T-helper 9 cell (primary cell): Measurements from ENCODE around the gene TOR2A.

Experiments used
- DNase-seq: peaks from one replicate; pipeline ENCODE4 v3.0.0-alpha.2; 2020

TOR2A gene

GRCh38 chr9:127742435-127743088 is 7.5 kb upstream of the TOR2A start:
- no peak for DNase-seq

DNA sequence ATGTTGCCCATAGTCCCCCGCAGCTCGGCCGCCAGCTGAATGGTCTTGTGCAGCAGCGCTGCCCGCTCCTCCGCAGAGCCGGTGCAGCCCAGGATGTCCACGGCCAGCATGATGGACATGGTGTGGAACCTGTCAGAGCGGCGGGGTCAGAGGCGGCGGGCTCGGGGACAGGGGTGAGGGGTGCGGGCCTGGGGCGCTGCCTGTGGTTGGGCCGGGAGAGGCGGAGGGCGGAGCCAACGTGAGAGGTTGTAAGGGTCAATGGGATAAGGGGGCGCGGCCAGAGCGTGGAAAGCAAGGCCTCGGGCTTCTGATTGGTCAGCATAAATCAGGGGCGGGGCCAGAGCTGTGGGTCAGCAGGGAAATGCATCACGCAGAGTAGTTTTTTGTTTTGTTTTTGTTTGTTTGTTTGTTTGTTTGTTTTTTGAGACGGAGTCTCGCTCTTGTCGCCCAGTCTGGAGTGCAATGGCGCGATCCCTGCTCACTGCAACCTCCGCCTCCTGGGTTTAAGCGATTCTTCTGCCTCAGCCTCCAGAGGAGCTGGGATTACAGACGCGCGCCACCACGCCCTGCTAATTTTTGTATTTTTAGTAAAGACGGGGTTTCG is 6.8 kb upstream of the TOR2A start:
- DNase-seq, result no peak

GRCh38 chr9:127739614-127740330 is 4.7 kb upstream of the TOR2A start:
- DNase-seq, result no peak

DNA sequence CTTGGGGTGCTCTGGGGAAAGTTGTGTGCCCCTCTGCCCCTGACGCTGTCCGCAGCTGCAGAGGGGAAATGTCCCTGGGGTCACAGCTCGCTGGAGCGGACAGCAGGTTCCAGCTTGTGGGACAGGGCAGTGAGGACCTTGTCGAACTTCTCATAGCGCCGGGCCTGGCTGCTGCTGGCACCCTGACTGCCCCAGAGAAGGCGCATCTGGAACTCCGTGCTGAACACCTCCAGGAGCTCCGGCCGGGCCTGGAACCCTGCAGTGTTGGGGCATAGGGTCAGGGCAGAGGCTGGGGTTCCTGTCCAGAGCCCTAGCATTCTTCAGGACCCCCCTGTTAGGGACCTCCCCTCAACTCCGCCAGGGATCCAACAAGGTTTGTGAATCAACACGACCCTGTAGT is 3.6 kb upstream of the TOR2A start:
- no peak for DNase-seq

GRCh38 chr9:127735530-127736185 is 564 bp upstream of the TOR2A start:
- DNase-seq, result no peak

GRCh38 chr9:127734247-127734746 is 797 bp downstream of the TOR2A start:
- no peak for DNase-seq

GRCh38 chr9:127733614-127734013 is 1.5 kb downstream of the TOR2A start:
- no peak for DNase-seq

GRCh38 chr9:127732444-127732843 is 2.6 kb downstream of the TOR2A start:
- DNase-seq, result no peak

- no peak for DNase-seq
Measured at GRCh38 chr9:127731938-127732337, 3.2 kb downstream of the TOR2A start.

- no peak for DNase-seq
Measured at GRCh38 chr9:127730799-127731410, 4.2 kb downstream of the TOR2A start.

GRCh38 chr9:127730262-127730661 is 4.8 kb downstream of the TOR2A start:
- DNase-seq, result no peak

- DNase-seq, result no peak
Measured at GRCh38 chr9:127729522-127730256, 5.4 kb downstream of the TOR2A start.

GRCh38 chr9:127728808-127729207 is 6.3 kb downstream of the TOR2A start:
- DNase-seq, result no peak

- DNase-seq, result no peak
Measured at GRCh38 chr9:127726871-127727270, 8.2 kb downstream of the TOR2A start.

- DNase-seq, result no peak
Measured at GRCh38 chr9:127724012-127724411, 11.1 kb downstream of the TOR2A start.

GRCh38 chr9:127723444-127723843 is 11.7 kb downstream of the TOR2A start:
- no peak for DNase-seq

- no peak for DNase-seq
Measured at GRCh38 chr9:127723013-127723412, 12.1 kb downstream of the TOR2A start.

GRCh38 chr9:127722055-127722745 is 12.9 kb downstream of the TOR2A start:
- no peak for DNase-seq

GRCh38 chr9:127721391-127721821 is 13.7 kb downstream of the TOR2A start:
- no peak for DNase-seq

GRCh38 chr9:127720865-127721227 is 14.2 kb downstream of the TOR2A start:
- DNase-seq, result no peak

DNA sequence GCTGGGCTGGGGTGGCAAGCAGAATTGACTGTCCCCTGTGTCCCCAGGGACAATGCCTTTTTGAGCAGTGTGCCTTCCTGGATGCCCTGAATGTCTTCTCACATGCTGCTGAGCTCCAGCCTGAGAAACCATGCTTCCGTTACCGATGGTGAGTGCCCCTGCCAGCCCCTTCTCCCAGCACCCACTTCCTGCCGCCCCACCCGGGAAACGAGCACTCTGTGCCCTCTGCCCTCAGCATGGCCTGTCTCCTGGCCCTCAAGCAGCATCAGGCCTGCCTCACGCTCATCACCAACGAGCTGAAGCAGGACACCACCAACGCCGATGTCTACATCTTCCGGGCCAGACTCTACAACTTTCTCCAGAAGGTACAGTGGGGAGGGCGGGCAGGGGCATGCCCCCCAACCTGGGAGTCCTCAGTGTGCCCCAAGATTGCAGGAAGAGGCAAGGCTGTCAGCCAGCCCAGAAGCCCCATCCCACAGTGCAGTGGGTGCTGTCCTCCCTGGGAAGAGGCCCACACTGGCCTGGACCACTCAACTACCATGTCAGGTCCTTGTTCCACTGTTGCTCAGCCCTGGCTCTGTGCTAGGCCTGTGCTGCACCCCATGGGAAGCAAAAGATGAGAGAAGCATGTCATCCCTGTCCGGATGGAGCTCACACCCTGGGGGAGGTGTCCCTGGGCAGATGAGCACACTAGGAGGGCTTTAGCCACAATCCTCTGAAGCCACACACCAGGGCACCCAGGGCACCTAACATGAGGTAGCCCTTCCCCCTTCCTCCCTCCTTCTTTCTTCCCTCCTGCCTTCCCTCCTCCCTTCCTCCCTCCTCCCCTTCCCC is 14.8 kb downstream of the TOR2A start:
- DNase-seq, result no peak
